MM.1S (cell line): ENCODE results near the gene SH3BP4.

Experiments used
- EZH2 ChIP-seq: fragments of 300-600 bp; sonication (generic); optimal IDR thresholded peaks from 2 replicates; pipeline ENCODE3; 2017; ENCODE audit warnings: low read depth, mild to moderate bottlenecking, antibody characterized with exemption, low read length, mixed read lengths
- EZH2phosphoT487 ChIP-seq: fragments of 300-600 bp; sonication (generic); IDR thresholded peaks from 2 replicates; pipeline ENCODE4 v1.6.1; 2018; ENCODE audit warnings: antibody characterized with exemption, low read length
- TF ChIP-seq, protein P1 (sequence below): fragments of 300-600 bp; sonication (generic); IDR thresholded peaks from 2 replicates; pipeline ENCODE4 v1.5.1; 2016; ENCODE audit warnings: antibody characterized with exemption, low read length, mixed read lengths

DNA sequence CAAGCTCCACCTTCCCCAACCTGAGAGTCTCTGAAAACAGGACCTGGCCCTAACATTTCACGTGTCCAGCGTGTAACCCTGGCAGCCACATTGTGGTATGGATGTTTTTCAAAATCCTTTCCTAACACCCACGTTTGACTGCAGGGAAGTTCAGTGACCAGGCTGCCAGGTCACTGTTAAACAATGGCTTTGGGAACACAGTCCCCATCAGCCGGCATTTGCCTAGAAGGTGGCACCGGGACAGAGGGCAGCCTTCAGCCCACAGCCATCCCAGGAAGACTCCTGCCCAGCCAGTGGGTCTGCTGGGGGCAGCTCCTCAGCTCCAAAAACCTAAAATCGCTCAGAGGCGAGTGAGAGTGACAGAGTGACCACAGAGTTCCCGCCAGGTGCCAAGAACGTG, 140.2 kb downstream of the SH3BP4 start:
- TF ChIP-seq, protein P1, sequence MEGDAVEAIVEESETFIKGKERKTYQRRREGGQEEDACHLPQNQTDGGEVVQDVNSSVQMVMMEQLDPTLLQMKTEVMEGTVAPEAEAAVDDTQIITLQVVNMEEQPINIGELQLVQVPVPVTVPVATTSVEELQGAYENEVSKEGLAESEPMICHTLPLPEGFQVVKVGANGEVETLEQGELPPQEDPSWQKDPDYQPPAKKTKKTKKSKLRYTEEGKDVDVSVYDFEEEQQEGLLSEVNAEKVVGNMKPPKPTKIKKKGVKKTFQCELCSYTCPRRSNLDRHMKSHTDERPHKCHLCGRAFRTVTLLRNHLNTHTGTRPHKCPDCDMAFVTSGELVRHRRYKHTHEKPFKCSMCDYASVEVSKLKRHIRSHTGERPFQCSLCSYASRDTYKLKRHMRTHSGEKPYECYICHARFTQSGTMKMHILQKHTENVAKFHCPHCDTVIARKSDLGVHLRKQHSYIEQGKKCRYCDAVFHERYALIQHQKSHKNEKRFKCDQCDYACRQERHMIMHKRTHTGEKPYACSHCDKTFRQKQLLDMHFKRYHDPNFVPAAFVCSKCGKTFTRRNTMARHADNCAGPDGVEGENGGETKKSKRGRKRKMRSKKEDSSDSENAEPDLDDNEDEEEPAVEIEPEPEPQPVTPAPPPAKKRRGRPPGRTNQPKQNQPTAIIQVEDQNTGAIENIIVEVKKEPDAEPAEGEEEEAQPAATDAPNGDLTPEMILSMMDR, result no peak
- TF ChIP-seq EZH2phosphoT487 (no peak), EZH2 (no peak)
